T-helper 2 cell treated with Interferon-gamma antibody and Interleukin-4, amounts not matched to agents 100 ng/mL and 5 ng/mL, for 36 hours (primary cell): Measurements from ENCODE around the gene NUFIP1. TPM values are rescaled to one million over a fixed set of nuclear protein-coding genes. Genes with fewer than 3 reads are reported as not detected.
"Not testable (repeated sequence)": the region's sequence is repeated elsewhere in the genome, so short reads cannot be mapped to it uniquely, and the experiment has no call there.

ENCODE experiments used
- intact Hi-C: fragments of 100-400 bp; cut with micrococcal nuclease; formaldehyde crosslinking; loops from one replicate; pipeline ENCODE4 v1.15.1; 2023
- total RNA-seq: library from RNA; stranded (reverse); gene quantifications from 2 replicates; pipeline ENCODE4 v1.2.3, GENCODE V29; 2022

The NUFIP1 gene
- total RNA-seq, 1 donor from 2014 or later = 6.1 TPM

- intact Hi-C loops = loop anchor here (1.0 kb wide), 2 partner anchors 52 to 487 kb away; no protein-coding TSS in a partner anchor
Measured at GRCh38 chr13:44969551-44970484, 19.5 kb downstream of the NUFIP1 start.

DNA sequence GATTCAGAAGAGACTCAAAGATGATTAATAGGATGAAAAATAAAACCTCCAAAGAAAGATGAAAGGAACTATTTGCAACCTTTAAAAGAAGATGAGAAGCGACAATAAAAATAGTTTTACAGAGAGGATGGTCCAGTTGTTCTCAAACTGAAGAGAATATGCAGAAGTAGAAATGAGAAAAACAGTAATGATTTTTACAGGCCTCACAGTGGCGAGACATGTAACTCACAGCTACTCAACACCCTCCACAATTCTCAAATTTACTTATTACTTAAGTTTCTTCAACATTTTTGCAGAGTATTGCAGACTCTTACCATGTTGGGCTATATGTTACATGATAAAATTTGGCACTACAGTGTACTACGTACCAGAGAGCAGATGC is 20.8 kb downstream of the NUFIP1 start:
- intact Hi-C loops = no loop called here

GRCh38 chr13:44967704-44968433 is 21.4 kb downstream of the NUFIP1 start:
- intact Hi-C loops = no loop called here

GRCh38 chr13:44961997-44962396 is 27.3 kb downstream of the NUFIP1 start:
- intact Hi-C loops = no loop called here

GRCh38 chr13:44955406-44955805 is 33.9 kb downstream of the NUFIP1 start:
- intact Hi-C loops = no loop called here

- intact Hi-C loops = no loop called here
Measured at GRCh38 chr13:44954224-44954623, 35.0 kb downstream of the NUFIP1 start.

DNA sequence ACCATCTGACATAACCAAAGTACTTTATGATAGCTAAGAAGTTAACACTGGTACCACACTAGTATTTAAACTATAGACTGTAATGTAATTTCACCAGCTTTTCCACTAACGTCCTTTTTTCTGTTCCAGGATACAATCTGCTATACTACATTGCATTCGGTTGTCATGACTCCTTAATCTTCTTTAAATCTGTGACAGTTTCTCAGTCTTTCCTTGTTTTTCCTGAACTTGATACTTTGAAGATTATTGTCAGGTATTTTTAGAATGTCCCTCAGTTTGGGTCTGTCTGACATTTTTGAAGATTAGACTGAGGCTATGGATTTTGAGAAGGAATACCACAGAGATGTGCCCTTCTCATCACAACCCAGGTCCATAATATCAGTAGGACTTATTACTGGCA is 36.6 kb downstream of the NUFIP1 start:
- intact Hi-C loops = no loop called here

DNA sequence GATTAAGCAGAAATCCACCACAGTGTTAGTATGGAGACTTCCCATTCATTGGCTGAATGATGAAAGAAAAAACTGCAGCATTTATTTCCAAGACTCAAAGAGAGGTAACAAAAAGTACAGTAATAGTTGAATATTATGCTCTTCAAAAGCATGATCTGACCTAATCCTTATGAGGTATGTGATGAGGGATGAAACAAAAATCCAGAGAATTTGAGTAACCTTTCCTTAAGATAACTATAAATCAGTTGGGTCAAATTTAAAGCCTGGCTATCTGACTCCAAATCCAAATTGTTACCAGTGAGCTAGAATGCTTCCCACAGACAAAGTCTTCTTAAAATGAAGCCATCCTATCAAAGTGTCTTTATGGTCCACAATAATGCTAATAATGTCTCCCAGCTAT is 38.1 kb downstream of the NUFIP1 start:
- intact Hi-C loops = no loop called here

GRCh38 chr13:44943411-44943810 is 45.9 kb downstream of the NUFIP1 start:
- intact Hi-C loops = not testable (repeated sequence)

GRCh38 chr13:44938854-44939253 is 50.4 kb downstream of the NUFIP1 start:
- intact Hi-C loops = no loop called here

- intact Hi-C loops = no loop called here
Measured at GRCh38 chr13:44936246-44936645, 53.0 kb downstream of the NUFIP1 start.

DNA sequence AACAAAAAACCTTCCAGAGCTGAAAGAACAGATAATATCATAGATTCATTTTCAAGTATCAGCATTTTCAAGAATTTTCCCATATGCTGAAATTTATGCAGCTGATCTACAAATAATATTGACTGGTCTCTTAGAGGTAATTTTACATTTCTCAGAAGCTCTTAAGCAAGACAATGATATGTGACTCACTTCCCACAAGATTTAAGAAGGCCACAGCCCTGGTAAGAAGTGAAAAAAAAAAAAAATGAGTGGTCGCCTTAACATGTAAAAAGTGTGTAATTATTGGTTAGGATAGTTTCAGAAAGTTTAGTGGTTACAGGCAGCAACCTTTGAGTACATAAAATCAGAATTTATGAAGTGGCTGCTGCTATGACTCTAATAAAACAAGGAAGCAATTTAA is 54.5 kb downstream of the NUFIP1 start:
- intact Hi-C loops = no loop called here

GRCh38 chr13:44932850-44933251 is 56.4 kb downstream of the NUFIP1 start:
- intact Hi-C loops = no loop called here

GRCh38 chr13:44932171-44932849 is 57.0 kb downstream of the NUFIP1 start:
- intact Hi-C loops = no loop called here

- intact Hi-C loops = no loop called here
Measured at GRCh38 chr13:44930963-44931623, 58.2 kb downstream of the NUFIP1 start.

GRCh38 chr13:44930280-44930679 is 59.0 kb downstream of the NUFIP1 start:
- intact Hi-C loops = no loop called here

GRCh38 chr13:44929692-44930091 is 59.6 kb downstream of the NUFIP1 start:
- intact Hi-C loops = no loop called here

- intact Hi-C loops = no loop called here
Measured at GRCh38 chr13:44927968-44928367, 61.3 kb downstream of the NUFIP1 start.

DNA sequence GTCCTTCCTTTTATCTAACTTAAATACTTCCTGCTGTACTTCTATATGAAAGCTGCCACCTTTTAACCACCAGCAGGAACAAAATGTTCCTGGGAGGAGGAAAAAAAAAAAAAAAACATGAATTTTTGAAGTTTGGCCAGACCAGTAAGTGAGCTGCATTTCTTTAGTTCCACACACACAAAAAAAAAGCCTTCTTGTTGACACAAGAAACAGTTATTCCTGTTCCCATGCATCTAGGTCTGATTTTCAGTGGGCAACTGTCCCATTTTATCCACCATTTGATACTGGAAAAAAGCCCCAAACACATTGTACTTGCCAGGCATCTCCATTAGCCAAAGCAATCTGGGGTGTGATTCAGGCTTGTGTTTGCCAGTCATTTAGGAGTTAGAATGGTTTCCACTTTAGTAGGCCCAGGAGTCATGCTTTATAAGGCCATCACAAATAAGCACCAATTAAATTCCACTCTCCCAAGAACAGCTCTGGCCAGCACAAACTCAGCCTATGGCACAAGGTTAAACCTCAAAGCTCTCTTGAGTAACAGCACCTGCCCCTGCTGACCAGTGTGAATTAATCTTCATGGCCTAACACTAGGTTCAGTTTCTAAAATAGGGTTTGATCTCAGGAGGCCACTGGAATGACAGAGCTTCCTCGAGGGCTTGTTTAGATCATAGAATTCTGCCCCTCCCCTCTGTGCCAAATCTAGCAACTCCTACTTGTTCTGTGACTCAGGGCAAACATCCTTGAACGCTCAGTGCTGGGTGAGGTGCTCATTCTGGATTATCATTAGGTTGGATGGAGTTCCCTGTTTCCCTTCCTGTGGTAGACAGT is 67.1 kb downstream of the NUFIP1 start:
- intact Hi-C loops = no loop called here

DNA sequence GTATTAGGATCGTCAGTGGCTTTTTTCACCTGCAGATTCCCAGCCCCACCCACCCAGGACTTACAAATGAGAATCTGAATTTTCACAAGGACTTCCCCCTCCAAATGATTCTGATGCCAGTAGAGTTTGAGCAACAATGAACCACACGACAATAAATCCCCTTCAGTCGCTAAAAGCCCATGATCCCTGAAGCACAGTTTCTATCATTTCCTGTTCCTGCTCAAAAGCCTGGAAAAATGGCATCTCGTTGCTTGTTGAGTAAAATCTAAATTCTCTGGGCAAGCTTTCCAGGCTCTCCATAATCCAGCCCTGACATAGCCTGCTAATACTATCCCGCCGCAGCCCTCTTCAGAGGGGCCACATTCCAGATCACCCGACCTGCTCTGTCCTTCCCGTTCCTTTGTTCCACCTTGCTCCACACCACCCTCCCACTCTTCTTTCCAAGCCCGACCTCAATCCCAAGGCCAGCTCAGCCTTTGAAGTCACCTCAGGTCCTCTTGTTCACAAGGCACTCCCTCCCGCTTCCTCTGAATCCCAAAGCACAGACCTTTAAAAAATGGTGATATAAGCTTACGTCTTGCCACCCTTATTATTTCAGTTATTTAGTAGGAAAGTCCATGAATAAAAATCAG is 67.9 kb downstream of the NUFIP1 start:
- intact Hi-C loops = no loop called here
